GM23248 (cell line): ENCODE measurements around the gene RPL4.

Experiments used
- EZH2 ChIP-seq: fragments of 200-600 bp; sonication (generic); IDR thresholded peaks from 2 replicates; pipeline ENCODE4 v1.6.1; 2018; ENCODE audit warnings: antibody characterized with exemption, mild to moderate bottlenecking; ENCODE audit not compliant: insufficient read depth, poor library complexity, severe bottlenecking
- EZH2phosphoT487 ChIP-seq: fragments of 200-600 bp; sonication (generic); IDR thresholded peaks from 2 replicates; pipeline ENCODE4 v1.6.1; 2018; ENCODE audit warnings: antibody characterized with exemption, moderate library complexity, mild to moderate bottlenecking, low read depth; ENCODE audit not compliant: insufficient read depth

DNA sequence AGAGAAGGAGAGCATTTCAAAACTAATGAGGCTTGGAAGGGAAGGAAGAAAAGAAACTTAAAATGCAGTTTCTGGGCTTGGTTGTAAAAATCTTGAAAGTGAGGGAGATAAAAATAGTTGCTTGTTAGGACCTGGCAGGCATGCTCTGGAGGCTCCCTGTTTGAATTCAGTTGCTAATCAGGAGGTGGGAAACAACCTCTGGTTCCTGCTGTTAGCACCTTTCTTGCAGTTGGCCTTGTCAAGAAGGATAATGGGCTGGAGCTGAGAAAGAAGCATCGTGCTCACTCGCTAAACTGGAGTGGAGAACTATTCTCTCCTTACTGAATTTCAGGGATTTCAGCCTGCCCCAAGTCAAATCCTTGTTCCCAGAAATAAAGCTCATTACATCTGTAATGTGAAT, 30.5 kb downstream of the RPL4 start:
- TF ChIP-seq EZH2 (no peak), EZH2phosphoT487 (no peak)
